OCI-LY3 (cell line): Measurements from ENCODE around the gene SAMD4B.

ENCODE experiments used
- EZH2phosphoT487 ChIP-seq: fragments of 200-600 bp; shearing (Covaris generic); IDR thresholded peaks from 2 replicates; pipeline ENCODE4 v1.6.1; 2018; ENCODE audit warnings: antibody characterized with exemption, mixed run types, low read depth
- TF ChIP-seq, protein P1 (sequence below): fragments of 200-600, 300-600 bp; sonication (generic); IDR thresholded peaks from 2 replicates; pipeline ENCODE4 v1.5.1; 2014; ENCODE audit warnings: antibody characterized with exemption, low read length, low read depth

- TF ChIP-seq, protein P1, sequence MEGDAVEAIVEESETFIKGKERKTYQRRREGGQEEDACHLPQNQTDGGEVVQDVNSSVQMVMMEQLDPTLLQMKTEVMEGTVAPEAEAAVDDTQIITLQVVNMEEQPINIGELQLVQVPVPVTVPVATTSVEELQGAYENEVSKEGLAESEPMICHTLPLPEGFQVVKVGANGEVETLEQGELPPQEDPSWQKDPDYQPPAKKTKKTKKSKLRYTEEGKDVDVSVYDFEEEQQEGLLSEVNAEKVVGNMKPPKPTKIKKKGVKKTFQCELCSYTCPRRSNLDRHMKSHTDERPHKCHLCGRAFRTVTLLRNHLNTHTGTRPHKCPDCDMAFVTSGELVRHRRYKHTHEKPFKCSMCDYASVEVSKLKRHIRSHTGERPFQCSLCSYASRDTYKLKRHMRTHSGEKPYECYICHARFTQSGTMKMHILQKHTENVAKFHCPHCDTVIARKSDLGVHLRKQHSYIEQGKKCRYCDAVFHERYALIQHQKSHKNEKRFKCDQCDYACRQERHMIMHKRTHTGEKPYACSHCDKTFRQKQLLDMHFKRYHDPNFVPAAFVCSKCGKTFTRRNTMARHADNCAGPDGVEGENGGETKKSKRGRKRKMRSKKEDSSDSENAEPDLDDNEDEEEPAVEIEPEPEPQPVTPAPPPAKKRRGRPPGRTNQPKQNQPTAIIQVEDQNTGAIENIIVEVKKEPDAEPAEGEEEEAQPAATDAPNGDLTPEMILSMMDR: no peak
- no peak for TF ChIP-seq EZH2phosphoT487
Measured at GRCh38 chr19:39299832-39300231, 42.4 kb upstream of the SAMD4B start.
